Activated naive CD4-positive, alpha-beta T cell treated with anti-CD3 and anti-CD28 coated beads, Interleukin-2, amount 10 ng/mL, durations not matched to agents 7 days and 5 days (primary cell): ENCODE measurements around the gene USP6.
"Not testable (repeated sequence)": the region's sequence is repeated elsewhere in the genome, so short reads cannot be mapped to it uniquely, and the experiment has no call there.

Source experiments
- CTCF ChIA-PET: fragments of 350-600 bp; sonication (Branson Sonifier 250); formaldehyde crosslinking; loops from one replicate; lab custom pipeline; 2021; ENCODE audit warnings: antibody characterized with exemption; lab: Charles Lee
- DNase-seq: peaks from one replicate; pipeline ENCODE4 v3.0.0-alpha.2; 2020
- H3K27ac Mint-ChIP-seq: one replicate; pipeline ENCODE4 v1.8.0; 2021; ENCODE audit warnings: mild to moderate bottlenecking, moderate library complexity, mixed read lengths
- H3K27me3 Mint-ChIP-seq: one replicate; pipeline ENCODE4 v1.8.0; 2021; ENCODE audit warnings: mild to moderate bottlenecking, mixed read lengths
- H3K36me3 Mint-ChIP-seq: one replicate; pipeline ENCODE4 v1.8.0; 2021; ENCODE audit warnings: mixed read lengths
- H3K4me1 Mint-ChIP-seq: one replicate; pipeline ENCODE4 v1.8.0; 2021; ENCODE audit warnings: mixed read lengths
- H3K4me3 Mint-ChIP-seq: one replicate; pipeline ENCODE4 v1.8.0; 2021; ENCODE audit warnings: mild to moderate bottlenecking, moderate library complexity, mixed read lengths
- H3K9me3 Mint-ChIP-seq: one replicate; pipeline ENCODE4 v1.8.0; 2021; ENCODE audit warnings: mixed read lengths

USP6 gene

GRCh38 chr17:5110816-5111215 lies 5.0 kb upstream of the USP6 start:
- H3K36me3 Mint-ChIP-seq, result peaks cover 62% of the 10 kb centered on the region
- H3K27me3 Mint-ChIP-seq, result peaks cover 15% of the 10 kb centered on the region
- no peak for DNase-seq
- peak overlapping the region; percentile 78 for H3K4me3 Mint-ChIP-seq
- CTCF ChIA-PET, result interaction anchor here (0.7 to 1.1 kb wide), 2 partner anchors 32 to 46 kb away, joined by 4 read pairs; partner anchors contain the start of gene ZFP3
- H3K27ac Mint-ChIP-seq, result peak overlapping the region; percentile 62
- peaks cover 36% of the 10 kb centered on the region for H3K9me3 Mint-ChIP-seq
- H3K4me1 Mint-ChIP-seq, result peaks cover 21% of the 10 kb centered on the region

GRCh38 chr17:5111402-5112204 lies 4.2 kb upstream of the USP6 start, which contains the start of gene ZNF232:
ZNF232 (minus strand) TSS chr17:5111878; CDS start chr17:5111822, 56 bp downstream.
- Mint-ChIP-seq H3K36me3 (peaks cover 54% of the 10 kb centered on the region), H3K27ac (peak within 1 kb of the TSS; percentile 62), H3K9me3 (peaks cover 28% of the 10 kb centered on the region), H3K27me3 (peaks cover 23% of the 10 kb centered on the region), H3K4me3 (peak within 1 kb of the TSS; percentile 78), H3K4me1 (peaks cover 21% of the 10 kb centered on the region)
- DNase-seq, result peak; percentile 94
- CTCF ChIA-PET, result interaction anchor here (1.1 to 1.2 kb wide), 2 partner anchors 33 kb away, joined by 4 read pairs; partner anchors contain the start of gene ZFP3

GRCh38 chr17:5118219-5118618 lies 2.4 kb downstream of the USP6 start:
- H3K9me3 Mint-ChIP-seq, result no peaks in the 10 kb centered on the region
- no peak for DNase-seq
- peaks cover 85% of the 10 kb centered on the region for H3K27me3 Mint-ChIP-seq
- H3K27ac Mint-ChIP-seq, result no peak overlapping the region
- H3K4me1 Mint-ChIP-seq, result peaks cover 6% of the 10 kb centered on the region
- no peak overlapping the region for H3K4me3 Mint-ChIP-seq
- H3K36me3 Mint-ChIP-seq, result peaks cover 15% of the 10 kb centered on the region
- CTCF ChIA-PET, result no interaction called here

GRCh38 chr17:5120036-5120435 lies 4.2 kb downstream of the USP6 start:
- Mint-ChIP-seq H3K9me3 (no peaks in the 10 kb centered on the region), H3K36me3 (peaks cover 1% of the 10 kb centered on the region), H3K4me3 (no peak overlapping the region), H3K27me3 (peaks cover 95% of the 10 kb centered on the region), H3K4me1 (peaks cover 6% of the 10 kb centered on the region), H3K27ac (no peak overlapping the region)
- peak; percentile 17 for DNase-seq
- CTCF ChIA-PET, result no interaction called here

GRCh38 chr17:5120436-5121185 lies 4.8 kb downstream of the USP6 start:
- peaks cover 92% of the 10 kb centered on the region for H3K27me3 Mint-ChIP-seq
- DNase-seq, result peak; percentile 14
- H3K9me3 Mint-ChIP-seq, H3K36me3 Mint-ChIP-seq, H3K4me1 Mint-ChIP-seq, CTCF ChIA-PET, H3K27ac Mint-ChIP-seq, H3K4me3 Mint-ChIP-seq: not testable (repeated sequence)

GRCh38 chr17:5121186-5121841 lies 5.5 kb downstream of the USP6 start:
- peak; percentile 8 for DNase-seq
- Mint-ChIP-seq H3K36me3 (peaks cover 1% of the 10 kb centered on the region), H3K9me3 (no peaks in the 10 kb centered on the region), H3K27ac (no peak overlapping the region), H3K4me3 (no peak overlapping the region), H3K4me1 (peaks cover 6% of the 10 kb centered on the region), H3K27me3 (peaks cover 91% of the 10 kb centered on the region)
- CTCF ChIA-PET, result no interaction called here

GRCh38 chr17:5122056-5122455 lies 6.2 kb downstream of the USP6 start:
- H3K4me3 Mint-ChIP-seq, H3K36me3 Mint-ChIP-seq, H3K4me1 Mint-ChIP-seq, CTCF ChIA-PET, H3K27ac Mint-ChIP-seq, H3K9me3 Mint-ChIP-seq, DNase-seq: not testable (repeated sequence)
- H3K27me3 Mint-ChIP-seq, result peaks cover 88% of the 10 kb centered on the region

- peaks cover 6% of the 10 kb centered on the region for H3K4me1 Mint-ChIP-seq
- CTCF ChIA-PET, result no interaction called here
- DNase-seq, result peak; percentile 34
- no peak overlapping the region for H3K4me3 Mint-ChIP-seq
- no peak overlapping the region for H3K27ac Mint-ChIP-seq
- H3K36me3 Mint-ChIP-seq, result peaks cover 1% of the 10 kb centered on the region
- H3K9me3 Mint-ChIP-seq, result no peaks in the 10 kb centered on the region
- peaks cover 85% of the 10 kb centered on the region for H3K27me3 Mint-ChIP-seq
These were observed 6.9 kb downstream of the USP6 start for GRCh38 chr17:5122586-5123342.

GRCh38 chr17:5123343-5124124 lies 7.7 kb downstream of the USP6 start:
- Mint-ChIP-seq H3K9me3 (no peaks in the 10 kb centered on the region), H3K27ac (no peak overlapping the region), H3K4me3 (no peak overlapping the region), H3K27me3 (peaks cover 78% of the 10 kb centered on the region), H3K4me1 (peaks cover 6% of the 10 kb centered on the region), H3K36me3 (peaks cover 1% of the 10 kb centered on the region)
- CTCF ChIA-PET, result no interaction called here
- DNase-seq, result peak; percentile 8

GRCh38 chr17:5124125-5124760 lies 8.4 kb downstream of the USP6 start:
- H3K9me3 Mint-ChIP-seq, H3K36me3 Mint-ChIP-seq, DNase-seq, CTCF ChIA-PET, H3K4me1 Mint-ChIP-seq, H3K4me3 Mint-ChIP-seq, H3K27ac Mint-ChIP-seq: not testable (repeated sequence)
- H3K27me3 Mint-ChIP-seq, result peaks cover 73% of the 10 kb centered on the region

- CTCF ChIA-PET, H3K4me1 Mint-ChIP-seq, H3K9me3 Mint-ChIP-seq, H3K27ac Mint-ChIP-seq, H3K4me3 Mint-ChIP-seq, H3K36me3 Mint-ChIP-seq, DNase-seq: not testable (repeated sequence)
- peaks cover 66% of the 10 kb centered on the region for H3K27me3 Mint-ChIP-seq
These were observed 9.1 kb downstream of the USP6 start for GRCh38 chr17:5124896-5125295.

- Mint-ChIP-seq H3K27me3 (peaks cover 51% of the 10 kb centered on the region), H3K27ac (no peak overlapping the region), H3K4me3 (no peak overlapping the region)
These were observed 11.1 kb downstream of the USP6 start for GRCh38 chr17:5126719-5127488.

More at GRCh38 chr17:5126719-5127488, 11.1 kb downstream of the USP6 start:
- Mint-ChIP-seq H3K4me1 (peaks cover 3% of the 10 kb centered on the region), H3K36me3 (no peaks in the 10 kb centered on the region), H3K9me3 (no peaks in the 10 kb centered on the region)
- CTCF ChIA-PET, result no interaction called here
- DNase-seq, result no peak
